A549 (cell line): ENCODE measurements around the gene UBE2E2. TPM values are rescaled to one million over a fixed set of nuclear protein-coding genes. Genes with fewer than 3 reads are reported as not detected.

Experiments used
- ATAC-seq, 2 experiments: fragments of 200-7000 bp in 1 of 2; fragments of >200 bp in 1 of 2; cut with Nextera tagmentation in 1 of 2; cut with Tn5 transposase in 1 of 2; 3 replicates each; pipeline versions ENCODE4 v1.8.0 to v1.9.1; 2018 to 2020; ENCODE audit warnings: mild to moderate bottlenecking in 1 of 2, moderate library complexity in 1 of 2
- CTCF ChIA-PET: fragments of 300-600 bp; sonication (Branson Sonifier 250); formaldehyde crosslinking; extraction: SDS; loops from one replicate; lab custom pipeline; 2021; ENCODE audit warnings: antibody characterized with exemption, inconsistent platforms; lab: Yijun Ruan, JAX
- POLR2A ChIA-PET: fragments of 350-600 bp; formaldehyde crosslinking; extraction: SDS; loops from one replicate; lab custom pipeline; 2021; ENCODE audit warnings: antibody characterized with exemption, inconsistent platforms; lab: Yijun Ruan, JAX
- DNase-seq, 2 experiments: peaks; one replicate each; pipeline versions ENCODE4 v3.0.0 to v3.0.0-alpha.2; 2011 to 2016; ENCODE audit warnings: low read depth in 1 of 2, low spot score in 1 of 2
- FAIRE-seq: peaks from 2 replicates; lab custom pipeline; 2011; peaks lifted over from hg19 to GRCh38; lab: Jason Lieb, UNC
- H3K27ac ChIP-seq, 2 experiments: fragments of >200 bp; sonication (Bioruptor Twin); formaldehyde crosslinking; 3 replicates each; pipeline ENCODE4 v1.5.1; 2016 to 2017
- H3K4me1 ChIP-seq: fragments of >200 bp; sonication (Bioruptor Twin); formaldehyde crosslinking; 3 replicates; pipeline ENCODE4 v1.6.1; 2016
- H3K4me2 ChIP-seq: fragments of >200 bp; sonication (Bioruptor Twin); formaldehyde crosslinking; 3 replicates; pipeline ENCODE4 v1.6.1; 2016
- H3K4me3 ChIP-seq: fragments of >200 bp; sonication (Bioruptor Twin); formaldehyde crosslinking; 3 replicates; pipeline ENCODE4 v1.5.1; 2016
- H3K9me3 ChIP-seq: fragments of >200 bp; sonication (Bioruptor Twin); formaldehyde crosslinking; 3 replicates; pipeline ENCODE4 v1.6.1; 2016
- CEBPB ChIP-seq, 2 experiments: fragments of >200 bp in 1 of 2; sonication (Bioruptor Twin) in 1 of 2; formaldehyde crosslinking in 1 of 2; IDR thresholded peaks; 2 replicates each; pipeline ENCODE4 v1.6.1; 2012 to 2016
- CHD4 ChIP-seq: fragments of 200-600 bp; sonication (generic); IDR thresholded peaks from 2 replicates; pipeline ENCODE4 v1.6.1; 2016; ENCODE audit warnings: antibody characterized with exemption, mild to moderate bottlenecking, borderline replicate concordance
- CTCF ChIP-seq: fragments of >200 bp; sonication (Bioruptor Twin); formaldehyde crosslinking; IDR thresholded peaks from 3 replicates; pipeline ENCODE4 v1.5.1; 2016
- E2F6 ChIP-seq: IDR thresholded peaks from 2 replicates; pipeline ENCODE4 v1.6.1; 2012; ENCODE audit warnings: low read depth, borderline replicate concordance
- EHMT2 ChIP-seq: fragments of 200-600 bp; sonication (generic); IDR thresholded peaks from 2 replicates; pipeline ENCODE4 v1.6.1; 2016; ENCODE audit warnings: antibody characterized with exemption, low read depth, mild to moderate bottlenecking, moderate library complexity
- ESRRA ChIP-seq: fragments of 150-350 bp; IDR thresholded peaks from 2 replicates; pipeline ENCODE4 v1.6.1; 2014; ENCODE audit warnings: mild to moderate bottlenecking, low read length, borderline replicate concordance
- GATA3 ChIP-seq: IDR thresholded peaks from 2 replicates; pipeline ENCODE4 v1.6.1; 2012; ENCODE audit warnings: borderline replicate concordance
- HEYL ChIP-seq: fragments of 250-450 bp; sonication (Bioruptor Pico); IDR thresholded peaks from 2 replicates; pipeline ENCODE4 v1.8.0; 2021; ENCODE audit warnings: mild to moderate bottlenecking, moderate library complexity
- HOXA7 ChIP-seq: fragments of 250-450 bp; sonication (Bioruptor Pico); IDR thresholded peaks from 2 replicates; pipeline ENCODE4 v1.5.0; 2020; ENCODE audit warnings: mild to moderate bottlenecking, moderate library complexity
- HOXB13 ChIP-seq: fragments of 250-450 bp; sonication (Bioruptor Pico); IDR thresholded peaks from 2 replicates; pipeline ENCODE4 v1.5.0; 2020; ENCODE audit warnings: low read depth, mild to moderate bottlenecking, moderate library complexity
- JUN ChIP-seq, 2 experiments: fragments of >200 bp; sonication (Bioruptor Twin); formaldehyde crosslinking; IDR thresholded peaks; 2 replicates in 1 of 2; 3 replicates in 1 of 2; pipeline ENCODE4 v1.6.1; 2016 to 2017
- KDM1A ChIP-seq: fragments of 200-600 bp; sonication (generic); IDR thresholded peaks from 2 replicates; pipeline ENCODE4 v1.6.1; 2016; ENCODE audit warnings: low read depth, mild to moderate bottlenecking
- KDM5A ChIP-seq: fragments of 200-600 bp; sonication (generic); IDR thresholded peaks from 2 replicates; pipeline ENCODE4 v1.6.1; 2016; ENCODE audit warnings: antibody characterized with exemption, mild to moderate bottlenecking
- MYC ChIP-seq: IDR thresholded peaks from 2 replicates; pipeline ENCODE4 v1.6.1; 2012; ENCODE audit warnings: mild to moderate bottlenecking, inconsistent platforms, low read length, improper control_type of control experiment, borderline replicate concordance
- NPAS2 ChIP-seq: fragments of 250-450 bp; sonication (Bioruptor Pico); IDR thresholded peaks from 2 replicates; pipeline ENCODE4 v1.8.0; 2022; ENCODE audit warnings: mild to moderate bottlenecking, moderate library complexity, borderline replicate concordance
- PHF8 ChIP-seq: fragments of 200-600 bp; sonication (generic); IDR thresholded peaks from 2 replicates; pipeline ENCODE4 v1.6.1; 2016; ENCODE audit warnings: low read depth, mild to moderate bottlenecking, antibody characterized with exemption, moderate library complexity, borderline replicate concordance
- POLR2A ChIP-seq: IDR thresholded peaks from 2 replicates; pipeline ENCODE4 v1.6.1; 2012; ENCODE audit warnings: mild to moderate bottlenecking, low read length
- POLR2AphosphoS2 ChIP-seq: conservative IDR thresholded peaks from 2 replicates; pipeline ENCODE4 v1.6.1; 2012; ENCODE audit warnings: low read length, improper control_type of control experiment, inconsistent platforms
- RAD21 ChIP-seq, 2 experiments: fragments of >200 bp in 1 of 2; sonication (Bioruptor Twin) in 1 of 2; formaldehyde crosslinking in 1 of 2; IDR thresholded peaks in 1 of 2; conservative IDR thresholded peaks in 1 of 2; 2 replicates in 1 of 2; 3 replicates in 1 of 2; pipeline ENCODE4 v1.6.1; 2012 to 2018; ENCODE audit warnings: inconsistent platforms in 1 of 2
- RFX5 ChIP-seq: fragments of 450-650 bp; IDR thresholded peaks from 2 replicates; pipeline ENCODE4 v1.7.1; 2014; ENCODE audit warnings: antibody characterized with exemption, mild to moderate bottlenecking, moderate library complexity
- RNF2 ChIP-seq: fragments of 200-600 bp; sonication (generic); IDR thresholded peaks from 2 replicates; pipeline ENCODE4 v1.6.1; 2016; ENCODE audit warnings: low read depth, mild to moderate bottlenecking, antibody characterized with exemption, moderate library complexity, borderline replicate concordance
- SREBF2 ChIP-seq: fragments of 450-650 bp; IDR thresholded peaks from 2 replicates; pipeline ENCODE4 v1.6.1; 2014; ENCODE audit warnings: mild to moderate bottlenecking, moderate library complexity
- TP53 ChIP-seq: fragments of 250-450 bp; sonication (Bioruptor Pico); IDR thresholded peaks from 2 replicates; pipeline ENCODE4 v1.5.0; 2021; ENCODE audit warnings: mild to moderate bottlenecking, moderate library complexity
- ZFP36 ChIP-seq: fragments of 450-650 bp; IDR thresholded peaks from 2 replicates; pipeline ENCODE4 v1.6.1; 2014; ENCODE audit warnings: borderline replicate concordance; ENCODE audit not compliant: partially characterized antibody
- WGBS: methylation state at CpG from one replicate; pipeline ENCODE4 v1.1.6; 2017; ENCODE audit errors: missing lambda C conversion rate; 5-methylcytosine and 5-hydroxymethylcytosine counted together
- polyA plus RNA-seq, 4 experiments: library from polyadenylated mRNA; depleted of rRNA in 3 of 4; stranded (reverse); fragments of >200 nt; fragmentation: RNase III in 1 of 4; extraction: RNeasy Plus Mini Kit Qiagen cat#74134 plus additional on column Dnase treatment in 1 of 4; gene quantifications; 2 replicates in 3 of 4; 3 replicates in 1 of 4; pipeline ENCODE4 v1.2.3, GENCODE V29; 2011 to 2017
- TF ChIP-seq, protein P1 (sequence below): fragments of 450-650 bp; IDR thresholded peaks from 2 replicates; pipeline ENCODE4 v1.6.1; 2014; ENCODE audit warnings: antibody characterized with exemption
- TF ChIP-seq, protein P2 (sequence below): fragments of 250-450 bp; sonication (Bioruptor Pico); IDR thresholded peaks from 2 replicates; pipeline ENCODE4 v1.5.0; 2021; ENCODE audit warnings: mild to moderate bottlenecking, moderate library complexity, borderline replicate concordance

The UBE2E2 gene
- polyA plus RNA-seq, 2 of the 4 experiments (the other 2 are of a cell fraction) = 28.3 to 56.1 TPM

- DNase-seq (no peak), ATAC-seq (no peak), FAIRE-seq (peak; percentile 13)
- Histone ChIP-seq H3K4me3 (no peak overlapping the region), H3K9me3 (no peaks in the 10 kb centered on the region), H3K27ac (no peak overlapping the region), H3K4me2 (no peak overlapping the region), H3K4me1 (peaks cover 8% of the 10 kb centered on the region; the same call in 2 of the 3 replicates)
- ChIA-PET CTCF (no interaction called here), POLR2A (no interaction called here)
- TF ChIP-seq POLR2AphosphoS2 = no peak
- no peak for TF ChIP-seq CHD4
- TF ChIP-seq MYC = no peak
- no peak for TF ChIP-seq RAD21 (conservative IDR thresholded peaks at IDR 0.05 in 1 of 2, IDR thresholded peaks at IDR 0.05 in 1 of 2)
- TF ChIP-seq HOXA7 (CRISPR knock-in tag) = no peak
- no peak for TF ChIP-seq ZFP36
- no peak for TF ChIP-seq HEYL (CRISPR knock-in tag)
- TF ChIP-seq ESRRA = no peak
- no peak for TF ChIP-seq GATA3
- no peak for TF ChIP-seq SREBF2
- no peak for TF ChIP-seq CEBPB (IDR thresholded peaks at IDR 0.05)
- no peak for TF ChIP-seq TP53 (CRISPR knock-in tag)
- no peak for TF ChIP-seq PHF8
- TF ChIP-seq RFX5 = no peak
- TF ChIP-seq KDM5A = no peak
- no peak for TF ChIP-seq JUN (IDR thresholded peaks at IDR 0.05)
These were observed 187.9 kb downstream of the UBE2E2 start for GRCh38 chr3:23390989-23391553.

DNA sequence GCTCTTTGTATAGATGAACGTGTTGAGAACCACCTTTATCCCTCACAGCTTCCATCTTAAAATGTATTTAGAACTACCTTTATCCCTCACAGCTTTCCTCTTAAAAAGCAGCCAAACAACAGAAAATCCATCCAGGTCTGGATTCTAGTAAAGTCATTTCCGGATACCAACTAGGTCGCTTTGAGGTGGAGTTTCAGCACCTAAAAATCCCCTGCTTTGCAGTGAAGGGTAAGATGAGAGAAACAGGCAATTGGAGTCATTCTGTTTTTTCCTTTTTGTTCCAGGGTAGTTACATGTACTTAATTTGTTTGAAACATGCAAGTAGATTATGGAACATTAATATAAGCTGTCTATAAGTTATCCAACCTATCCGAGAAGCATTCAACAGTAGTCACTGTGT lies 192.0 kb downstream of the UBE2E2 start:
- FAIRE-seq = no peak

More for the DNA sequence above, 192.0 kb downstream of the UBE2E2 start:
- DNase-seq (no peak), ATAC-seq (no peak)
- TF ChIP-seq RNF2 (no peak), NPAS2 (CRISPR knock-in tag) (no peak), POLR2A (no peak), PHF8 (no peak), HOXB13 (CRISPR knock-in tag) (no peak), EHMT2 (no peak), E2F6 (no peak), KDM1A (no peak), CTCF (no peak)
- TF ChIP-seq, protein P1, sequence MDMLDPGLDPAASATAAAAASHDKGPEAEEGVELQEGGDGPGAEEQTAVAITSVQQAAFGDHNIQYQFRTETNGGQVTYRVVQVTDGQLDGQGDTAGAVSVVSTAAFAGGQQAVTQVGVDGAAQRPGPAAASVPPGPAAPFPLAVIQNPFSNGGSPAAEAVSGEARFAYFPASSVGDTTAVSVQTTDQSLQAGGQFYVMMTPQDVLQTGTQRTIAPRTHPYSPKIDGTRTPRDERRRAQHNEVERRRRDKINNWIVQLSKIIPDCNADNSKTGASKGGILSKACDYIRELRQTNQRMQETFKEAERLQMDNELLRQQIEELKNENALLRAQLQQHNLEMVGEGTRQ = no peak
- TF ChIP-seq, protein P2, sequence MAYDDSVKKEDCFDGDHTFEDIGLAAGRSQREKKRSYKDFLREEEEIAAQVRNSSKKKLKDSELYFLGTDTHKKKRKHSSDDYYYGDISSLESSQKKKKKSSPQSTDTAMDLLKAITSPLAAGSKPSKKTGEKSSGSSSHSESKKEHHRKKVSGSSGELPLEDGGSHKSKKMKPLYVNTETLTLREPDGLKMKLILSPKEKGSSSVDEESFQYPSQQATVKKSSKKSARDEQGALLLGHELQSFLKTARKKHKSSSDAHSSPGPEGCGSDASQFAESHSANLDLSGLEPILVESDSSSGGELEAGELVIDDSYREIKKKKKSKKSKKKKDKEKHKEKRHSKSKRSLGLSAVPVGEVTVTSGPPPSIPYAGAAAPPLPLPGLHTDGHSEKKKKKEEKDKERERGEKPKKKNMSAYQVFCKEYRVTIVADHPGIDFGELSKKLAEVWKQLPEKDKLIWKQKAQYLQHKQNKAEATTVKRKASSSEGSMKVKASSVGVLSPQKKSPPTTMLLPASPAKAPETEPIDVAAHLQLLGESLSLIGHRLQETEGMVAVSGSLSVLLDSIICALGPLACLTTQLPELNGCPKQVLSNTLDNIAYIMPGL (CRISPR knock-in tag) = no peak
- 96% methylated on average over 4 of the region's 4 CpGs for WGBS
- Histone ChIP-seq H3K9me3 (no peaks in the 10 kb centered on the region), H3K4me3 (no peak overlapping the region), H3K4me1 (peaks cover 8% of the 10 kb centered on the region; the same call in 2 of the 3 replicates), H3K27ac (no peak overlapping the region), H3K4me2 (no peak overlapping the region)
- POLR2A ChIA-PET = no interaction called here
- CTCF ChIA-PET = no interaction called here
